ENCODE results near the gene PLXNA4.

DNA sequence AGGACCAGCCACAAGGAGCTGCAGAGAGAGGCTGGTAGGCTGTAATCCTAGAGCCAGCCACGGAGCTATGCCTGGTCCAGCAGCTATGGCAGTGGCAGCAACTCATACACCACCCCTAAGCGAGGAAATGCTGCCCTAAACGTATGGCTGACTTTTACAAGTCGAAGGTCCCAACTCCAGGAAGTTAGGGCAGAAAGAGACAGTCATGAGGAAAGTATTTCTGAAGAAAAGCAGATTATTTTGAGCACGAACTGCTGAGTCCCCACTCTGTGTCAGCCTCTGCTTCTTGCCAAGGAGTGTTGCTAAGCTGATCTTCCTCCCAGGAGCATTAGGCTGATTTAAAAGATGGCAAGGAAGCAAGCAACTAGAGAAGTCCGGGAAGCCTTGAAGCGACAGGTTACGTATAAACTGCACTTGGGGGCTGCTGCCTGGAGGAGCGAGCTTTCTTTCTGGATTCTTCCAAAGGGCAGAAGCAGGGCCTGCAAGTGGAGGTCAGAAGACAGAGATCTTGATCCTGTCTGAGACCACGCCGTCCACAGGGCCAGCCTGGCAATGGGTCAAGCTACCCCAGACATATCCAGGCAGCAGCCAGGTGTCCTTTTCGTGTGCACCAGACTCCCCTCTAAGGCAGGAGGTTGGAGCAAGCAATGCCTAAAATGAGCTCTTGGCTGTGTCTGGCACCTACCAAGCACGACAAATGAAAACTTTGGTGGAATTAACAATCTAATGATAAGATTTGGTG is 39.4 kb downstream of the PLXNA4 start:
- TF ChIP-seq GABPA (IDR thresholded peaks at IDR 0.05; ENCODE audit: low read depth) = no peak
- no peak for TF ChIP-seq POLR2AphosphoS5 (IDR thresholded peaks at IDR 0.05; ENCODE audit: low read depth)
